ENCODE results near the gene KCND3. TPM values are rescaled to one million over a fixed set of nuclear protein-coding genes. Genes with fewer than 3 reads are reported as not detected.

Gene KCND3
- total RNA-seq, 1 donor from 2014 or later: 0.43 TPM

GRCh38 chr1:112012823-112013222 lies 23.4 kb upstream of the KCND3 start:
- no peak overlapping the region for H3K4me3 Mint-ChIP-seq (ENCODE audit: unreplicated experiment)
- H3K4me2 ChIP-seq (ENCODE audit: low read length): no peak overlapping the region
- H3K4me1 Mint-ChIP-seq (ENCODE audit: low read depth, unreplicated experiment): peaks cover 4% of the 10 kb centered on the region
- H3K9ac ChIP-seq (ENCODE audit: low read length): no peak overlapping the region
- H4K20me1 ChIP-seq (ENCODE audit: insufficient read depth, low read length): no peaks in the 10 kb centered on the region
- no peaks in the 10 kb centered on the region for H3K4me1 ChIP-seq (ENCODE audit: insufficient read depth, low read length)
- H3K36me3 Mint-ChIP-seq (ENCODE audit: low read depth, unreplicated experiment): no peaks in the 10 kb centered on the region
- H3K27me3 Mint-ChIP-seq (ENCODE audit: low read depth, unreplicated experiment): peaks cover 16% of the 10 kb centered on the region
- H3K9me3 ChIP-seq (ENCODE audit: insufficient read depth, low read depth, low read length): no peaks in the 10 kb centered on the region
- no peak overlapping the region for H3K27ac ChIP-seq (ENCODE audit: low read depth, low read length)
- no peak overlapping the region for H2AFZ ChIP-seq (ENCODE audit: low read depth, low read length)
- no peak overlapping the region for H3K4me3 ChIP-seq (ENCODE audit: insufficient read depth, low read depth, low read length)
- DNase-seq (ENCODE audit: low read depth): no peak
- no peaks in the 10 kb centered on the region for H3K36me3 ChIP-seq (ENCODE audit: insufficient read depth, low read length)
- no peaks in the 10 kb centered on the region for H3K79me2 ChIP-seq (ENCODE audit: insufficient read depth, low read length)
- H3K27me3 ChIP-seq (ENCODE audit: insufficient read depth, low read length): no peaks in the 10 kb centered on the region
- H3K27ac Mint-ChIP-seq (ENCODE audit: unreplicated experiment): no peak overlapping the region
- TF ChIP-seq CTCF (IDR thresholded peaks at IDR 0.05; ENCODE audit: insufficient read depth, low read depth, low read length): no peak
- TF ChIP-seq EZH2 (IDR thresholded peaks at IDR 0.05; ENCODE audit: insufficient read depth, low read length): no peak
- FAIRE-seq: no peak
- peaks cover 5% of the 10 kb centered on the region for H3K9me3 Mint-ChIP-seq (ENCODE audit: unreplicated experiment)

GRCh38 chr1:112011202-112011601 lies 21.7 kb upstream of the KCND3 start:
- Histone ChIP-seq H3K27ac (ENCODE audit: low read depth, low read length) (no peak overlapping the region), H3K36me3 (ENCODE audit: insufficient read depth, low read length) (no peaks in the 10 kb centered on the region), H3K4me3 (ENCODE audit: insufficient read depth, low read depth, low read length) (no peak overlapping the region), H3K9ac (ENCODE audit: low read length) (no peak overlapping the region), H3K9me3 (ENCODE audit: insufficient read depth, low read depth, low read length) (no peaks in the 10 kb centered on the region), H4K20me1 (ENCODE audit: insufficient read depth, low read length) (no peaks in the 10 kb centered on the region), H3K27me3 (ENCODE audit: insufficient read depth, low read length) (no peaks in the 10 kb centered on the region), H3K79me2 (ENCODE audit: insufficient read depth, low read length) (no peaks in the 10 kb centered on the region), H3K4me1 (ENCODE audit: insufficient read depth, low read length) (no peaks in the 10 kb centered on the region), H2AFZ (ENCODE audit: low read depth, low read length) (no peak overlapping the region), H3K4me2 (ENCODE audit: low read length) (no peak overlapping the region)
- DNase-seq (ENCODE audit: low read depth) (peak; percentile 56), FAIRE-seq (no peak)
- no peak overlapping the region for H3K27ac Mint-ChIP-seq (ENCODE audit: unreplicated experiment)
- no peaks in the 10 kb centered on the region for H3K36me3 Mint-ChIP-seq (ENCODE audit: low read depth, unreplicated experiment)
- peaks cover 4% of the 10 kb centered on the region for H3K4me1 Mint-ChIP-seq (ENCODE audit: low read depth, unreplicated experiment)
- peaks cover 5% of the 10 kb centered on the region for H3K9me3 Mint-ChIP-seq (ENCODE audit: unreplicated experiment)
- TF ChIP-seq EZH2 (IDR thresholded peaks at IDR 0.05; ENCODE audit: insufficient read depth, low read length) (no peak), CTCF (IDR thresholded peaks at IDR 0.05; ENCODE audit: insufficient read depth, low read depth, low read length) (no peak)
- H3K27me3 Mint-ChIP-seq (ENCODE audit: low read depth, unreplicated experiment): peaks cover 26% of the 10 kb centered on the region
- H3K4me3 Mint-ChIP-seq (ENCODE audit: unreplicated experiment): no peak overlapping the region

GRCh38 chr1:112007169-112007568 lies 17.7 kb upstream of the KCND3 start:
- Mint-ChIP-seq H3K4me1 (ENCODE audit: low read depth, unreplicated experiment) (peaks cover 4% of the 10 kb centered on the region), H3K36me3 (ENCODE audit: low read depth, unreplicated experiment) (no peaks in the 10 kb centered on the region), H3K27me3 (ENCODE audit: low read depth, unreplicated experiment) (peaks cover 42% of the 10 kb centered on the region), H3K9me3 (ENCODE audit: unreplicated experiment) (peaks cover 3% of the 10 kb centered on the region), H3K4me3 (ENCODE audit: unreplicated experiment) (no peak overlapping the region), H3K27ac (ENCODE audit: unreplicated experiment) (no peak overlapping the region)
- FAIRE-seq (no peak), DNase-seq (ENCODE audit: low read depth) (no peak)
- H3K9ac ChIP-seq (ENCODE audit: low read length): no peak overlapping the region
- no peaks in the 10 kb centered on the region for H3K27me3 ChIP-seq (ENCODE audit: insufficient read depth, low read length)
- H3K79me2 ChIP-seq (ENCODE audit: insufficient read depth, low read length): no peaks in the 10 kb centered on the region
- no peak overlapping the region for H3K4me3 ChIP-seq (ENCODE audit: insufficient read depth, low read depth, low read length)
- H4K20me1 ChIP-seq (ENCODE audit: insufficient read depth, low read length): no peaks in the 10 kb centered on the region
- H3K9me3 ChIP-seq (ENCODE audit: insufficient read depth, low read depth, low read length): no peaks in the 10 kb centered on the region
- no peak for TF ChIP-seq EZH2 (IDR thresholded peaks at IDR 0.05; ENCODE audit: insufficient read depth, low read length)
- no peak for TF ChIP-seq CTCF (IDR thresholded peaks at IDR 0.05; ENCODE audit: insufficient read depth, low read depth, low read length)
- no peaks in the 10 kb centered on the region for H3K36me3 ChIP-seq (ENCODE audit: insufficient read depth, low read length)
- H2AFZ ChIP-seq (ENCODE audit: low read depth, low read length): no peak overlapping the region
- H3K4me1 ChIP-seq (ENCODE audit: insufficient read depth, low read length): no peaks in the 10 kb centered on the region
- no peak overlapping the region for H3K27ac ChIP-seq (ENCODE audit: low read depth, low read length)
- no peak overlapping the region for H3K4me2 ChIP-seq (ENCODE audit: low read length)

Data from astrocyte (in vitro differentiated cells and primary cell).